ENCODE results near the gene XPO4.

XPO4 gene

DNA sequence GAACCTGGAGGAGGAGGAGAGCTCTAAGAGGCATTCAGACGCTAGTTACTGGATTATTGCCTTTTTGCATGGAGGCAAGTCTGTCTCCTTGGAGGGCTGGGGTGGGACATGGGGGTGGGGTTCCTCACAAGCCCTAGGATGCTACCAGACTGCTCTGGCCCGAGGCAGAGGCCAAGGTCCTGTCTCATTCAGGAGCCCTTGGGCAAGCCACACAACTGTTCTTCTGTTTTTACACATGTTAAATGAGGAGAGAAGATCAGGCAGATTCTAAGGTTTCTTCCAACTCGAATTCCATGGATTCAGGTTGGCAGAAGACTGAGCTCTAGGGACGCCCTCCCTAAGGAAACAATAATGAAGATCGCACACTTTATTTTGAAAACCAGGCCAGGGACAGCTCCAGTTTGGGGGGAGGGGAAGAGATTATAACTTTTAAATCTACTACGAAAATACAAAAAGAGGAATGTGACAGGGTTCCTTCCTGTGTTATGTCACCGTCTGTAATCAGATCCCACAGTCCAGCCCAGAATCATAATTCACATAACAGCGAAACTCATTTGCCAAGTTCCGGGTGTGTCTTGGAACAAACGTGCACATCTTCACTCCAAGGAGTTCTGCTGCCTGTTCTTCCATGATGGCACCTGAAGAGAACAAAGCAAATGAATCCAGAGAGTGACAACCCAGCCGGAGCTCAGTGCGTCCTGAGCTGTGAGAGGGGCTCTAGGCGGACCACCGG, 173.8 kb downstream of the XPO4 start:
- DNase-seq (ENCODE audit: low spot score) = no peak

DNA sequence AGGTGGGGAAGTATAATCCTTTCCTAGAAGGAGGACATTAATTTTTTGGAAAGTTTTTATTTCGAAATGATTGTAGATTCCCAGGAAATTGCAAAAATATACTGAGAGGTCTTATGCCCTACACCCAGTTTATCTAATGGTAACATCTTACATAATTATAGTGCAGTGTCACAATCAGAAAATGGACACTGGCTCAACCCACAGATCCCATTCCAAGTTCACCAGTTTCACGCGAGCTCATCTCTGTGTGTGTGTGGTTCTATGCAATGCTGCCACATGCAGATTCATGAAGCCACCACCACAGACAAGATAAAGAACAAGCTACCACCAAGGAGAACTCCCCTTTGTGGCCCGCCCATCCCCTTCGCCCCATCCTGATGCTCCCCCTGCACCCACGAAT, 174.7 kb downstream of the XPO4 start:
- no peak for DNase-seq (ENCODE audit: low spot score)
